BLaER1 treated with 17β-estradiol and CSF1 and Interleukin-3, amounts not matched to agents 10 nM and 100 nM (cell line): Measurements from ENCODE around the gene TSLP.

Experiments
- H3K27ac ChIP-seq, 11 experiments: shearing (Covaris generic); formaldehyde crosslinking; 2 replicates each; pipeline ENCODE4 v1.8.1; 2022
- H3K27me3 ChIP-seq, 11 experiments: shearing (Covaris generic); formaldehyde crosslinking; 2 replicates each; pipeline ENCODE4 v1.8.1; 2022
- H3K36me3 ChIP-seq, 11 experiments: shearing (Covaris generic); formaldehyde crosslinking; 2 replicates each; pipeline ENCODE4 v1.8.1; 2022
- H3K4me1 ChIP-seq, 10 experiments: shearing (Covaris generic); formaldehyde crosslinking; 2 replicates each; pipeline ENCODE4 v1.8.1; 2022
- H3K4me2 ChIP-seq, 11 experiments: shearing (Covaris generic); formaldehyde crosslinking; 2 replicates each; pipeline ENCODE4 v1.8.1; 2022
- H3K4me3 ChIP-seq, 10 experiments: shearing (Covaris generic); formaldehyde crosslinking; 2 replicates each; pipeline ENCODE4 v1.8.1; 2022
- H3K9ac ChIP-seq, 11 experiments: shearing (Covaris generic); formaldehyde crosslinking; 2 replicates each; pipeline ENCODE4 v1.8.1; 2022
- H3K9me3 ChIP-seq, 11 experiments: shearing (Covaris generic); formaldehyde crosslinking; replicated peaks in 1 of 11; 2 replicates each; pipeline ENCODE4 v1.8.1; 2022
- H4K20me1 ChIP-seq, 11 experiments: shearing (Covaris generic); formaldehyde crosslinking; 2 replicates each; pipeline ENCODE4 v1.8.1; 2022
- Cebpa-rat ChIP-seq, 11 experiments: shearing (Covaris generic); IDR thresholded peaks; 2 replicates each; pipeline ENCODE4 v1.8.1; 2022

Gene TSLP

DNA sequence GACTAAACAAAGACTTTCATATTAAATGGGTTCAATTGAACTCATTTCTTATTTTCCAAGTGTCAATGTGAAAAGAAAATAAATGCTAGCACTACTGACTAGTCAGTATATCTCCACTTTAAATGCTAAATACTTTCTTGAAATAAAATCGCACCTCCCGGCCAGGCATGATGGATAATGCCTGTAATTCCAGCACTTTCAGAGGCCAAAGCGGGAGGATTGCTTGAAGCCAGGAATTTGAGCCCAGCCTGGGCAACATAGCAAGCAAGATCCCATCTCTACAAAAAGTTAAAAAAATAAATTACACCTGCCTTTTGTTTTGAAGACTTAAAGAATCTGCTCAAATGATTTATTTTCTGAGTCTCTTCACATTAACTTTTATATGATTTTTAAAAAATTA lies 55.4 kb downstream of the TSLP start:
- H3K36me3 ChIP-seq, result peaks cover 58 to 81% (median 76%) of the 10 kb centered on the region in 11 experiments
- H3K9ac ChIP-seq, result no peak overlapping the region
- H3K27ac ChIP-seq, result no peak overlapping the region
- no peaks in the 10 kb centered on the region for H3K9me3 ChIP-seq
- H4K20me1 ChIP-seq, result peaks cover 0 to 5% (median 0%) of the 10 kb centered on the region in 11 experiments; a peak in 1 of 22 replicates
- no peak overlapping the region for H3K4me2 ChIP-seq
- peaks cover 6 to 45% (median 12%) of the 10 kb centered on the region in 10 experiments; a peak in 19 of 20 replicates for H3K4me1 ChIP-seq
- no peak overlapping the region for H3K4me3 ChIP-seq
- H3K27me3 ChIP-seq, result no peaks in the 10 kb centered on the region
- no peak for TF ChIP-seq Cebpa-rat (IDR thresholded peaks at IDR 0.05)
